ENCODE measurements around the gene SCAPER. TPM values are rescaled to one million over a fixed set of nuclear protein-coding genes. Genes with fewer than 3 reads are reported as not detected.

SCAPER gene
- total RNA-seq, 4 donors from 2014 or later, result 29.9 to 86.6 (median 45.6) TPM

DNA sequence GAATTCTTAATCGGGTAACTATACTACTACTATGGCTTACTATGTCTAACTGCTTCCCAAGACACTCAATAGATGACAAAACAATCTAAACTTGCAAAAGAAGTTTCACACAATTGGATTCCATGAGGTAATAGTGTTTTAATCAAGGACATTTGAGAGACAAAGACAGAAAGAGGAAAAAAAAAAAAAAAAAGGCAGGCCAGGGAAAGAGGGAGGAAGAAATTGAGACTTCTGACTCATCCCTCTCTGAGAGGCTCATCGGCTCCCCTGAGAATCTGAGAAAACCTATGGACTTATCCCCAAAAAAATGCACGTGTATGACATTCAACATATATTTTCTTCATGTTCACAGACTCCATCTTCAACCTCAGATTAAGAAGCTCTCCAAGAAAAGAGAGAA lies 61.0 kb downstream of the SCAPER start:
- TF ChIP-seq POLR2A (IDR thresholded peaks at IDR 0.05), result no peak
- TF ChIP-seq CTCF (IDR thresholded peaks at IDR 0.05), result no peak
- H3K4me1 ChIP-seq, result peaks cover 0 to 9% (median 0%) of the 10 kb centered on the region in 4 donors
- H3K27me3 ChIP-seq, result no peaks in the 10 kb centered on the region
- no peak for DNase-seq
- no peak overlapping the region for H3K4me3 ChIP-seq
- no peaks in the 10 kb centered on the region for H3K9me3 ChIP-seq
- H3K27ac ChIP-seq, result no peak overlapping the region
- no peaks in the 10 kb centered on the region for H3K36me3 ChIP-seq

DNA sequence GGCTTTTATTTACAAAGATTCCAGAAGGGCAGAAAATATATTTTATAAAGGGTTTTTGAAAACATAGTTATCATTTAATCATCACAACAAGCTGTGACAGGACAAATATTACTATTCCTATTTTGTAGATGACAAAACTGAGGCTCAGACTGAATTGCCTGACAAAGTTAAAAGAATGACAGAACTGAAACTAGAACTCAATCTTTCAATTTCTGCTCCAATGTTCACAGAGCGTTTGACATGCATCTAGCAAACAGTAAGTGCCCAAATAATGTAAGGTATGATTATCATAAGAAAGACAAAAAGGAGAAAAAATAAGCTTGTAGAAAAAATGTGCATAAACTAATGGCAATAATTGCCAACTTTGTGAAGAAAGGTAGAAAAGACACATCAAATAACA lies 61.9 kb downstream of the SCAPER start:
- Histone ChIP-seq H3K9me3 (no peaks in the 10 kb centered on the region), H3K27ac (no peak overlapping the region), H3K4me3 (no peak overlapping the region), H3K27me3 (no peaks in the 10 kb centered on the region), H3K36me3 (no peaks in the 10 kb centered on the region), H3K4me1 (peaks cover 0 to 9% (median 0%) of the 10 kb centered on the region in 4 donors)
- TF ChIP-seq POLR2A (IDR thresholded peaks at IDR 0.05), result no peak
- TF ChIP-seq CTCF (IDR thresholded peaks at IDR 0.05), result no peak
- DNase-seq, result no peak

DNA sequence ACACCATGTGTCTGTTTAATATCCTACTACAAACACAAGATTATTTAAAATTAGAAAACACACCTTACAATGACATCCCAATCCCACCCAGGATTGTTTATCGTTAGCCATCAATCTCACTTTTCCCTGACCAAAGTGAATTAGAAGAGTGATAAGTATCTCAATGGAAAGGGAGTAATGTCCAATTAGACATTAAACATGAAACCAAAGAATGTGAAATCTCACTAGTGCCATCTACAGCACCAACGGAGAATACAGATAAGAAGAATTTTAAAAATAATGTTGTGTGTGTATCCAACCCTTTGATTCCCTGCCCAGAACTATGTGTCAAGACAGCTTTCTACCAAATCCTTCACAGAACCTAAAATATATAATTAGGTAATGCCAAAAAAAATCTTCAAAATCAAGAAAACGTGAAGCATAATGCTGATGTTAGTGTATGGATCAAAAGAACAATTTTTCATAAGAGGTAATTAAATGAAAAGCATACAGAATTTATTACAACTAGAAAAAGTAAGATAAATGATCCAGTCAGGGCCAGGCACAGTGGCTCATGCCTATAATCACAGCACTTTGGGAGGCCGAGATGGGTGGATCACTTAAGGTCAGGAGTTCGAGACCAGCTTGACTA lies 64.2 kb downstream of the SCAPER start:
- Histone ChIP-seq H3K27ac (no peak overlapping the region), H3K27me3 (no peaks in the 10 kb centered on the region), H3K4me3 (no peak overlapping the region), H3K9me3 (no peaks in the 10 kb centered on the region), H3K36me3 (no peaks in the 10 kb centered on the region), H3K4me1 (peaks cover 0 to 9% (median 0%) of the 10 kb centered on the region in 4 donors)
- TF ChIP-seq CTCF (IDR thresholded peaks at IDR 0.05) (peak in 4 of 6 experiments; percentile 32 to 75 (median 65)), POLR2A (IDR thresholded peaks at IDR 0.05) (no peak)
- DNase-seq, result no peak

DNA sequence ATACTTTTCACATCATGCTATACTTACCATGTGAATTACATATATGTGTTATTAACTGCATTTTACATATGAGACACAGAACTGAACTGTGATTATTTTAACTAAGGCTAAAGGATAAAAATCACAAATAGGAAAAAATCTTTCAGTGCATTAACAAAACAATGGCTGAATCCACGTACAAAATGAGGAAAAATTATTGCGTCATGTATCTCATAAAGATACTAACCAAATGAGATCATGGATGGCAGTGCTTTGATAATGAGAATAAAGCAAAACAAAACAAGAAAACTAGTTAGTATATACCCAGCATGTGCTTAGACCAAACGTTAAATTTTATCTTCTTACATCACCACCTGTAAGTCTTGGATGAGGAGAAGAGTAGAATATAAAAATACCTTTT lies 66.0 kb downstream of the SCAPER start:
- no peaks in the 10 kb centered on the region for H3K9me3 ChIP-seq
- peaks cover 0 to 9% (median 0%) of the 10 kb centered on the region in 4 donors for H3K4me1 ChIP-seq
- no peaks in the 10 kb centered on the region for H3K36me3 ChIP-seq
- no peaks in the 10 kb centered on the region for H3K27me3 ChIP-seq
- H3K4me3 ChIP-seq, result no peak overlapping the region
- H3K27ac ChIP-seq, result no peak overlapping the region
- DNase-seq, result no peak
- TF ChIP-seq CTCF (IDR thresholded peaks at IDR 0.05) (no peak), POLR2A (IDR thresholded peaks at IDR 0.05) (no peak)

DNA sequence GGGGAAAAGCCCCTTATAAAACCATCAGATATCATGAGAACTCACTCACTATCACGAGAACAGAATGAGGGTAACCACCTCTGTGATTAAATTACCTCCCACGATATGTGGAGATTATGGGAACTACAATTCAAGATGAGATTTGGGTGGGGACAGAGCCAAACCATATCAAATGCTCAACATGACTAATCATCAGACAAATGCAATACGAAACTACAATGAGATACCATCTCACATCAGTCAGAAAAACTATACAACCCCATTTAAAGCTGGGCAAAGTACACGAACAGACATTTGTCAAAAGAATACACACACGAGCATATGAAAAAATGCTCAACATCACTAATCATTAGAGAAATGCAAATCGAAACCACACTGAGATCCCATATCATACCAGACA lies 67.7 kb downstream of the SCAPER start:
- TF ChIP-seq CTCF (IDR thresholded peaks at IDR 0.05) (no peak), POLR2A (IDR thresholded peaks at IDR 0.05) (no peak)
- Histone ChIP-seq H3K4me3 (no peak overlapping the region), H3K27me3 (no peaks in the 10 kb centered on the region), H3K36me3 (no peaks in the 10 kb centered on the region), H3K4me1 (peaks cover 0 to 2% (median 0%) of the 10 kb centered on the region in 4 donors), H3K9me3 (no peaks in the 10 kb centered on the region), H3K27ac (no peak overlapping the region)
- DNase-seq, result no peak

GRCh38 chr15:76829939-76830338 lies 75.2 kb downstream of the SCAPER start:
- DNase-seq, result no peak
- no peaks in the 10 kb centered on the region for H3K9me3 ChIP-seq
- TF ChIP-seq CTCF (IDR thresholded peaks at IDR 0.05) (no peak), POLR2A (IDR thresholded peaks at IDR 0.05) (no peak)

More at GRCh38 chr15:76829939-76830338, 75.2 kb downstream of the SCAPER start:
- Histone ChIP-seq H3K27me3 (no peaks in the 10 kb centered on the region), H3K27ac (no peak overlapping the region), H3K4me3 (no peak overlapping the region), H3K36me3 (no peaks in the 10 kb centered on the region), H3K4me1 (no peaks in the 10 kb centered on the region)

Data from Peyer's patch (tissue), 4 donors.